IMR-90 (cell line): Measurements from ENCODE around the gene ZNF492. TPM values are rescaled to one million over a fixed set of nuclear protein-coding genes. Genes with fewer than 3 reads are reported as not detected.

ENCODE experiments used
- ATAC-seq: fragments of 200-7000 bp; cut with Tn5 transposase; 2 replicates; pipeline ENCODE4 v1.9.1; 2020; ENCODE audit warnings: low read depth, mild to moderate bottlenecking, moderate library complexity
- BruUV-seq: library from RNA; stranded (reverse); fragments of 400-500 nt; replicated peaks from 2 replicates; lab custom pipeline; 2021; lab: Mats Ljungman, UMichigan
- CTCF ChIA-PET: fragments of 300-600 bp; formaldehyde crosslinking; extraction: SDS; loops from one replicate; lab custom pipeline; 2021; ENCODE audit warnings: antibody characterized with exemption; lab: Yijun Ruan, JAX
- POLR2A ChIA-PET: fragments of 300-600 bp; sonication (Branson Sonifier 250); formaldehyde crosslinking; loops from one replicate; lab custom pipeline; 2022; ENCODE audit warnings: antibody characterized with exemption; ENCODE audit not compliant: unreplicated experiment; lab: Charles Lee
- DNase-seq: peaks from one replicate; pipeline ENCODE4 v3.0.0; 2013
- H2AFZ ChIP-seq: replicated peaks from 2 replicates; pipeline ENCODE3; 2013; ENCODE audit warnings: low read length, mild to moderate bottlenecking; ENCODE audit not compliant: poor library complexity
- H2AK5ac ChIP-seq: 2 replicates; pipeline ENCODE4 v1.6.1; 2013; ENCODE audit warnings: low read depth, low read length, inconsistent platforms
- H2AK9ac ChIP-seq: replicated peaks from 2 replicates; pipeline ENCODE3; 2013; ENCODE audit warnings: mild to moderate bottlenecking, low read depth, low read length, moderate library complexity; ENCODE audit not compliant: poor library complexity
- H2BK120ac ChIP-seq: 2 replicates; pipeline ENCODE4 v1.6.1; 2013; ENCODE audit warnings: low read depth, low read length, inconsistent platforms
- H2BK15ac ChIP-seq: 3 replicates; pipeline ENCODE4 v1.6.1; 2013; ENCODE audit warnings: low read depth, low read length, inconsistent platforms
- H2BK20ac ChIP-seq: 2 replicates; pipeline ENCODE4 v1.6.1; 2013; ENCODE audit warnings: low read depth, mild to moderate bottlenecking, inconsistent platforms, low read length, moderate library complexity
- H2BK5ac ChIP-seq: 2 replicates; pipeline ENCODE4 v1.6.1; 2013; ENCODE audit warnings: mild to moderate bottlenecking, low read depth, low read length, inconsistent platforms; ENCODE audit not compliant: poor library complexity, severe bottlenecking
- H3K14ac ChIP-seq: replicated peaks from 2 replicates; pipeline ENCODE4 v1.6.1; 2013; ENCODE audit warnings: low read depth, low read length, inconsistent platforms
- H3K18ac ChIP-seq: 2 replicates; pipeline ENCODE4 v1.6.1; 2013; ENCODE audit warnings: low read depth, low read length, control low read depth
- H3K23ac ChIP-seq: 2 replicates; pipeline ENCODE4 v1.6.1; 2013; ENCODE audit warnings: low read depth, low read length, inconsistent platforms
- H3K27ac ChIP-seq: 2 replicates; pipeline ENCODE4 v1.5.1; 2013; ENCODE audit warnings: mild to moderate bottlenecking, control low read depth, low read length; ENCODE audit not compliant: insufficient read depth
- H3K27me3 ChIP-seq: 2 replicates; pipeline ENCODE4 v1.6.1; 2013; ENCODE audit warnings: low read length; ENCODE audit not compliant: control insufficient read depth, insufficient read depth
- H3K36me3 ChIP-seq: 2 replicates; pipeline ENCODE4 v1.6.1; 2013; ENCODE audit warnings: low read length, mixed read lengths; ENCODE audit not compliant: control insufficient read depth, insufficient read depth
- H3K4ac ChIP-seq: 2 replicates; pipeline ENCODE4 v1.6.1; 2013; ENCODE audit warnings: low read depth, low read length, inconsistent platforms
- H3K4me1 ChIP-seq: 2 replicates; pipeline ENCODE4 v1.6.1; 2013; ENCODE audit warnings: low read length, mixed read lengths; ENCODE audit not compliant: control insufficient read depth, insufficient read depth
- H3K4me2 ChIP-seq: 2 replicates; pipeline ENCODE4 v1.6.1; 2013; ENCODE audit warnings: low read depth, mild to moderate bottlenecking, control low read depth, low read length, moderate library complexity
- H3K4me3 ChIP-seq: 2 replicates; pipeline ENCODE4 v1.5.1; 2013; ENCODE audit warnings: low read depth, mild to moderate bottlenecking, control low read depth, low read length, moderate library complexity; ENCODE audit not compliant: insufficient read depth
- H3K56ac ChIP-seq: 2 replicates; pipeline ENCODE4 v1.6.1; 2013; ENCODE audit warnings: low read length, inconsistent platforms; ENCODE audit not compliant: insufficient read depth; ENCODE audit errors: extremely low read depth
- H3K79me1 ChIP-seq, 2 experiments: 2 replicates each; pipeline ENCODE4 v1.6.1; 2013; ENCODE audit warnings: low read length in 2 of 2, inconsistent platforms in 1 of 2, low read depth in 1 of 2
- H3K9ac ChIP-seq: 2 replicates; pipeline ENCODE4 v1.6.1; 2013; ENCODE audit warnings: low read depth, low read length, control low read depth
- H3K9me1 ChIP-seq: 2 replicates; pipeline ENCODE4 v1.6.1; 2013; ENCODE audit warnings: low read length, inconsistent platforms; ENCODE audit not compliant: insufficient read depth
- H3K9me3 ChIP-seq: 2 replicates; pipeline ENCODE4 v1.6.1; 2013; ENCODE audit warnings: low read length; ENCODE audit not compliant: control insufficient read depth, insufficient read depth
- H4K20me1 ChIP-seq: 2 replicates; pipeline ENCODE4 v1.6.1; 2013; ENCODE audit warnings: low read length, inconsistent platforms; ENCODE audit not compliant: insufficient read depth
- H4K5ac ChIP-seq: 2 replicates; pipeline ENCODE4 v1.6.1; 2013; ENCODE audit warnings: mild to moderate bottlenecking, low read depth, low read length, control low read depth
- H4K8ac ChIP-seq, 2 experiments: 2 replicates each; pipeline ENCODE4 v1.6.1; 2013; ENCODE audit warnings: low read depth in 2 of 2, low read length in 2 of 2, control low read depth in 1 of 2, inconsistent platforms in 1 of 2
- H4K91ac ChIP-seq: 2 replicates; pipeline ENCODE4 v1.6.1; 2013; ENCODE audit warnings: low read depth, low read length, inconsistent platforms; ENCODE audit not compliant: insufficient read depth
- BHLHE40 ChIP-seq: fragments of 150-350 bp; IDR thresholded peaks from 2 replicates; pipeline ENCODE4 v1.6.1; 2016; ENCODE audit warnings: mild to moderate bottlenecking, low read depth, low read length
- CEBPB ChIP-seq: IDR thresholded peaks from 2 replicates; pipeline ENCODE4 v1.6.1; 2012; ENCODE audit warnings: low read depth, low read length, improper control_type of control experiment
- CHD1 ChIP-seq: IDR thresholded peaks from 2 replicates; pipeline ENCODE4 v1.6.1; 2012; ENCODE audit warnings: low read depth, low read length, improper control_type of control experiment
- CTCF ChIP-seq: conservative IDR thresholded peaks from 2 replicates; pipeline ENCODE4 v1.5.1; 2012; ENCODE audit warnings: mild to moderate bottlenecking, low read depth, low read length, improper control_type of control experiment
- ELK1 ChIP-seq: fragments of 150-350 bp; IDR thresholded peaks from 2 replicates; pipeline ENCODE4 v1.6.1; 2016; ENCODE audit warnings: low read depth, mild to moderate bottlenecking, low read length, moderate library complexity, borderline replicate concordance
- MAFK ChIP-seq: IDR thresholded peaks from 2 replicates; pipeline ENCODE4 v1.6.1; 2012; ENCODE audit warnings: low read depth, low read length, improper control_type of control experiment
- MAZ ChIP-seq: IDR thresholded peaks from 2 replicates; pipeline ENCODE4 v1.6.1; 2012; ENCODE audit warnings: low read depth, mild to moderate bottlenecking, low read length, improper control_type of control experiment, moderate library complexity, borderline replicate concordance
- MXI1 ChIP-seq: IDR thresholded peaks from 2 replicates; pipeline ENCODE4 v1.6.1; 2012; ENCODE audit warnings: low read depth, mild to moderate bottlenecking, low read length, moderate library complexity, borderline replicate concordance
- NFE2L2 ChIP-seq: fragments of 150-350 bp; IDR thresholded peaks from 2 replicates; pipeline ENCODE4 v1.6.1; 2016; ENCODE audit warnings: low read depth, mild to moderate bottlenecking, low read length
- RCOR1 ChIP-seq: IDR thresholded peaks from 2 replicates; pipeline ENCODE4 v1.6.1; 2012; ENCODE audit warnings: mild to moderate bottlenecking, low read length, improper control_type of control experiment; ENCODE audit not compliant: insufficient replicate concordance
- RFX5 ChIP-seq: IDR thresholded peaks from 2 replicates; pipeline ENCODE4 v1.8.0; 2012; ENCODE audit warnings: low read depth, mild to moderate bottlenecking, low read length, moderate library complexity
- SMC3 ChIP-seq: fragments of 150-350 bp; IDR thresholded peaks from 2 replicates; pipeline ENCODE4 v1.6.1; 2016; ENCODE audit warnings: low read depth, mild to moderate bottlenecking, antibody characterized with exemption, low read length, moderate library complexity
- WGBS, 2 experiments: methylation state at CpG; one replicate each; pipeline versions ENCODE4 v1.1.5 to v1.1.7; 2013; ENCODE audit warnings: missing lambda C conversion rate in 2 of 2; ENCODE audit not compliant: insufficient read length in 1 of 2; ENCODE audit errors: extremely low coverage in 2 of 2; 5-methylcytosine and 5-hydroxymethylcytosine counted together
- dilution Hi-C: fragments of 300-500 bp; cut with HindIII; formaldehyde crosslinking; loops from one replicate; pipeline ENCODE4 v1.14.3; 2018; ENCODE audit warnings: low sequenced_read_pairs; ENCODE audit not compliant: unreplicated experiment
- in situ Hi-C: fragments of 300-500 bp; cut with MboI; formaldehyde crosslinking; loops from 3 replicates; pipeline ENCODE4 v1.14.3; 2019; ENCODE audit warnings: low sequenced_read_pairs, inconsistent platforms, mixed read lengths
- intact Hi-C: fragments of 100-400 bp; cut with micrococcal nuclease; formaldehyde crosslinking; loops from 2 replicates; pipeline ENCODE4 v1.10.0; 2022
- polyA plus RNA-seq, 3 experiments: library from polyadenylated mRNA; depleted of rRNA; stranded (reverse); fragments of >200 nt; gene quantifications; 2 replicates each; pipeline ENCODE4 v1.2.3, GENCODE V29; 2012; ENCODE audit warnings: low replicate concordance in 1 of 3
- total RNA-seq: library from RNA; depleted of rRNA; stranded (reverse); fragments of >200 nt; gene quantifications from 2 replicates; pipeline ENCODE4 v1.2.3, GENCODE V29; 2012

ZNF492 gene
- total and polyA plus RNA-seq, 2 of the 4 experiments (the other 2 are of a cell fraction): 0.19 to 1.3 TPM

GRCh38 chr19:22603518-22604440 is 30.3 kb upstream of the ZNF492 start (continued):
- TF ChIP-seq ELK1: no peak

DNA sequence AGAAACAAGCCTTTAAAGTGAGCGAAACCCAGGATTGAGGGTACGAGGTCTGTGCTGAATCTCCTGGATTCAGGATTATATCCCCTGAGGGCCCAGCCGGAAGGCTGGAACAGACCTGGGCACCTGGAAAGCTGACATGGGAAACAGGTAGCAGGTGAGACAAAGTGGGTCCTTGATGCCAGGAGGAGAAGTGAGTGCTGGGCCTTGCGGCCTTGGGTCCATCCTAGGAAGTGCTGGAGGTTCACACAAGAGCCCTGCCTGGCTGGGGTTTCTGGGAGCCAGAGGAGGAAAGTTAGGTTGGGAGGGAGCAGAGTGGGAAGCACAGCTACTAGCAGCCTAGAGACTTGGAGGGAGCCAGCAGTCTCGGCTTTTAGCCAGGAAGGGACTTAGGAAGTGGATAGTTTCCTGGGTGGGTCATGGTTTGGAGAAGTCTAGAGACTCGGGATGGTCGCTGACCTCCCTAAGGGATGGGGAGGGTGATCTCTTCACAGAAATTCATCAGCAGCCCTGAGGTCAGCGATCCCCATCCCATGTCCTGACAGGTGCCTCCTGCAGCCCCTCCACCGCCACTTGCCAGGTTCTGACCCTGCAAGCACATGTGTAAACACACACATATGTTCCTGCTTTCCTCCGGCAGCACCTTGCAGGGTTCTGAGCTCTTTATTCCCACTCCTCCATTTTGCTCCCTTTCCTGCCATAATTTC is 29.4 kb upstream of the ZNF492 start:
- Histone ChIP-seq H3K18ac (no peak overlapping the region), H3K14ac (no peak overlapping the region), H3K9me1 (no peaks in the 10 kb centered on the region), H3K79me1 (no peaks in the 10 kb centered on the region), H2BK120ac (no peak overlapping the region), H4K20me1 (no peaks in the 10 kb centered on the region), H3K4me2 (no peak overlapping the region), H2BK20ac (no peak overlapping the region), H3K4ac (no peak overlapping the region), H3K4me3 (no peak overlapping the region), H4K8ac (no peak overlapping the region), H4K91ac (no peak overlapping the region), H3K9ac (no peak overlapping the region), H3K27me3 (no peaks in the 10 kb centered on the region), H3K36me3 (no peaks in the 10 kb centered on the region), H2AK9ac (no peak overlapping the region), H2AK5ac (no peak overlapping the region), H3K56ac (no peak overlapping the region), H2BK15ac (no peak overlapping the region), H3K23ac (no peak overlapping the region), H3K9me3 (peaks cover 76% of the 10 kb centered on the region), H2AFZ (no peak overlapping the region), H2BK5ac (no peak overlapping the region), H3K27ac (no peak overlapping the region), H3K4me1 (no peaks in the 10 kb centered on the region), H4K5ac (no peak overlapping the region)
- no peak for ATAC-seq
- DNase-seq: no peak
- intact Hi-C loops: no loop called here
- in situ Hi-C loops: no loop called here
- 0% methylated on average over 1 of the region's 10 CpGs; no CpG with 5 or more reads in 1 of the 2 experiments for WGBS, 2 experiments
- BruUV-seq: no TSS peak
- CTCF ChIA-PET: interaction anchor here (0.6 kb wide), 1 partner anchor 59 kb away, joined by 5 read pairs; no protein-coding TSS in a partner anchor
- POLR2A ChIA-PET: no interaction called here
- dilution Hi-C loops: no loop called here
- TF ChIP-seq SMC3: no peak
- TF ChIP-seq MAZ: no peak
- TF ChIP-seq BHLHE40: no peak
- TF ChIP-seq MAFK: no peak
- TF ChIP-seq CTCF: no peak
- TF ChIP-seq RCOR1: no peak
- TF ChIP-seq CHD1: no peak
- TF ChIP-seq RFX5: no peak
- TF ChIP-seq CEBPB: no peak
- no peak for TF ChIP-seq NFE2L2
- no peak for TF ChIP-seq MXI1
